HEK293 (cell line): ENCODE results near the gene AGAP1.

Experiments
- KLF16 ChIP-seq: fragments of 450-650 bp; formaldehyde crosslinking; IDR thresholded peaks from 2 replicates; pipeline ENCODE4 v1.5.1; 2017; ENCODE audit warnings: missing biosample characterization, missing genetic modification characterization
- SCRT2 ChIP-seq: fragments of 450-650 bp; formaldehyde crosslinking; IDR thresholded peaks from 2 replicates; pipeline ENCODE4 v1.5.1; 2016; ENCODE audit warnings: missing biosample characterization, missing genetic modification characterization
- ZEB2 ChIP-seq: fragments of 450-650 bp; formaldehyde crosslinking; IDR thresholded peaks from 2 replicates; pipeline ENCODE4 v1.5.1; 2016; ENCODE audit warnings: missing biosample characterization, missing genetic modification characterization
- ZNF121 ChIP-seq: fragments of 450-650 bp; formaldehyde crosslinking; IDR thresholded peaks from 2 replicates; pipeline ENCODE4 v1.5.1; 2016; ENCODE audit warnings: missing biosample characterization, missing genetic modification characterization
- ZNF23 ChIP-seq: fragments of 450-650 bp; formaldehyde crosslinking; IDR thresholded peaks from 2 replicates; pipeline ENCODE4 v1.5.1; 2016; ENCODE audit warnings: missing biosample characterization, missing genetic modification characterization, borderline replicate concordance
- ZNF664 ChIP-seq: fragments of 450-650 bp; formaldehyde crosslinking; IDR thresholded peaks from 2 replicates; pipeline ENCODE4 v1.5.1; 2016; ENCODE audit warnings: missing biosample characterization, missing genetic modification characterization
- ZNF701 ChIP-seq: fragments of 450-650 bp; formaldehyde crosslinking; IDR thresholded peaks from 2 replicates; pipeline ENCODE4 v1.5.1; 2016; ENCODE audit warnings: missing biosample characterization, missing genetic modification characterization
- TF ChIP-seq, protein P1 (sequence below): fragments of 450-650 bp; formaldehyde crosslinking; IDR thresholded peaks from 2 replicates; pipeline ENCODE4 v1.5.1; 2016; ENCODE audit warnings: missing biosample characterization, missing genetic modification characterization
- TF ChIP-seq, protein P2 (sequence below): fragments of 450-650 bp; formaldehyde crosslinking; IDR thresholded peaks from 2 replicates; pipeline ENCODE4 v1.5.1; 2016; ENCODE audit warnings: missing biosample characterization, missing genetic modification characterization

DNA sequence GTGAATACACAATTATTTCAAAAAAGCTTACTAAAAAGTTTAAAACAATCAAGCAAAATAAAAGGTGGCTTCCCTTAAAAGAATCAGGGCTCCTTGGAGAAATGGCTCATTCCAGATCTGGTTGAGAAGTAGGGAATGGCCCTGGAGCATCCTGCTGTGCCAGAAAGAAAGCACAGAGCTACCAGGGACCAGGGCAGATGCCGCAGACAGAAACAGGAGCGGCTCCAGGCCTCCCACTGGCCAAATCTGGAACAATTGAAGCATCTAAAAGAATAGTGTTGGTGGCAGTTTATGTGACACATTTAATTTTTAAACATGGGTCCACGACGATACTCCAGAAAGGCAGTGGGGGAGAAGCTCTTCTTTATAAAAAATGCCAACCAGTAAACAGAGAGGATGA lies 598.9 kb downstream of the AGAP1 start:
- TF ChIP-seq SCRT2 (no peak), ZNF664 (no peak), ZNF121 (tag by site-specific recombination) (no peak), ZNF23 (tag by site-specific recombination) (no peak), ZEB2 (tag by site-specific recombination) (no peak), ZNF701 (no peak), KLF16 (tag by site-specific recombination) (no peak)
- TF ChIP-seq, protein P1, sequence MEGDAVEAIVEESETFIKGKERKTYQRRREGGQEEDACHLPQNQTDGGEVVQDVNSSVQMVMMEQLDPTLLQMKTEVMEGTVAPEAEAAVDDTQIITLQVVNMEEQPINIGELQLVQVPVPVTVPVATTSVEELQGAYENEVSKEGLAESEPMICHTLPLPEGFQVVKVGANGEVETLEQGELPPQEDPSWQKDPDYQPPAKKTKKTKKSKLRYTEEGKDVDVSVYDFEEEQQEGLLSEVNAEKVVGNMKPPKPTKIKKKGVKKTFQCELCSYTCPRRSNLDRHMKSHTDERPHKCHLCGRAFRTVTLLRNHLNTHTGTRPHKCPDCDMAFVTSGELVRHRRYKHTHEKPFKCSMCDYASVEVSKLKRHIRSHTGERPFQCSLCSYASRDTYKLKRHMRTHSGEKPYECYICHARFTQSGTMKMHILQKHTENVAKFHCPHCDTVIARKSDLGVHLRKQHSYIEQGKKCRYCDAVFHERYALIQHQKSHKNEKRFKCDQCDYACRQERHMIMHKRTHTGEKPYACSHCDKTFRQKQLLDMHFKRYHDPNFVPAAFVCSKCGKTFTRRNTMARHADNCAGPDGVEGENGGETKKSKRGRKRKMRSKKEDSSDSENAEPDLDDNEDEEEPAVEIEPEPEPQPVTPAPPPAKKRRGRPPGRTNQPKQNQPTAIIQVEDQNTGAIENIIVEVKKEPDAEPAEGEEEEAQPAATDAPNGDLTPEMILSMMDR (tag by site-specific recombination) = no peak
- TF ChIP-seq, protein P2, sequence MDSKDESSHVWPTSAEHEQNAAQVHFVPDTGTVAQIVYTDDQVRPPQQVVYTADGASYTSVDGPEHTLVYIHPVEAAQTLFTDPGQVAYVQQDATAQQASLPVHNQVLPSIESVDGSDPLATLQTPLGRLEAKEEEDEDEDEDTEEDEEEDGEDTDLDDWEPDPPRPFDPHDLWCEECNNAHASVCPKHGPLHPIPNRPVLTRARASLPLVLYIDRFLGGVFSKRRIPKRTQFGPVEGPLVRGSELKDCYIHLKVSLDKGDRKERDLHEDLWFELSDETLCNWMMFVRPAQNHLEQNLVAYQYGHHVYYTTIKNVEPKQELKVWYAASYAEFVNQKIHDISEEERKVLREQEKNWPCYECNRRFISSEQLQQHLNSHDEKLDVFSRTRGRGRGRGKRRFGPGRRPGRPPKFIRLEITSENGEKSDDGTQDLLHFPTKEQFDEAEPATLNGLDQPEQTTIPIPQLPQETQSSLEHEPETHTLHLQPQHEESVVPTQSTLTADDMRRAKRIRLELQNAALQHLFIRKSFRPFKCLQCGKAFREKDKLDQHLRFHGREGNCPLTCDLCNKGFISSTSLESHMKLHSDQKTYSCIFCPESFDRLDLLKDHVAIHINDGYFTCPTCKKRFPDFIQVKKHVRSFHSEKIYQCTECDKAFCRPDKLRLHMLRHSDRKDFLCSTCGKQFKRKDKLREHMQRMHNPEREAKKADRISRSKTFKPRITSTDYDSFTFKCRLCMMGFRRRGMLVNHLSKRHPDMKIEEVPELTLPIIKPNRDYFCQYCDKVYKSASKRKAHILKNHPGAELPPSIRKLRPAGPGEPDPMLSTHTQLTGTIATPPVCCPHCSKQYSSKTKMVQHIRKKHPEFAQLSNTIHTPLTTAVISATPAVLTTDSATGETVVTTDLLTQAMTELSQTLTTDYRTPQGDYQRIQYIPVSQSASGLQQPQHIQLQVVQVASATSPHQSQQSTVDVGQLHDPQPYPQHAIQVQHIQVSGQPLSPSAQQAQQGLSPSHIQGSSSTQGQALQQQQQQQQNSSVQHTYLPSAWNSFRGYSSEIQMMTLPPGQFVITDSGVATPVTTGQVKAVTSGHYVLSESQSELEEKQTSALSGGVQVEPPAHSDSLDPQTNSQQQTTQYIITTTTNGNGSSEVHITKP (tag by site-specific recombination) = no peak
